H9 (cell line): ENCODE data around the gene THAP9. TPM values are rescaled to one million over a fixed set of nuclear protein-coding genes. Genes with fewer than 3 reads are reported as not detected.

Source experiments
- DNase-seq: peaks from one replicate; pipeline ENCODE4 v3.0.0-alpha.2; 2017
- H2AFZ ChIP-seq: one replicate; pipeline ENCODE4 v1.6.1; 2013; ENCODE audit warnings: mild to moderate bottlenecking, low read length, control low read depth, moderate library complexity
- H2AK5ac ChIP-seq: 2 replicates; pipeline ENCODE4 v1.6.1; 2013; ENCODE audit warnings: low read length, control low read depth, mixed read lengths; ENCODE audit not compliant: insufficient read length
- H2BK120ac ChIP-seq: one replicate; pipeline ENCODE4 v1.6.1; 2013; ENCODE audit warnings: low read depth, mild to moderate bottlenecking, low read length, control low read depth, inconsistent platforms; ENCODE audit not compliant: poor library complexity, severe bottlenecking
- H2BK12ac ChIP-seq: 2 replicates; pipeline ENCODE4 v1.6.1; 2013; ENCODE audit warnings: low read length, control low read depth, mixed read lengths, low read depth; ENCODE audit not compliant: insufficient read length
- H2BK15ac ChIP-seq: 2 replicates; pipeline ENCODE4 v1.6.1; 2013; ENCODE audit warnings: low read depth, low read length, control low read depth
- H2BK20ac ChIP-seq: one replicate; pipeline ENCODE4 v1.6.1; 2013; ENCODE audit warnings: low read depth, mild to moderate bottlenecking, low read length, control low read depth, inconsistent platforms; ENCODE audit not compliant: poor library complexity, severe bottlenecking
- H2BK5ac ChIP-seq: 2 replicates; pipeline ENCODE4 v1.6.1; 2013; ENCODE audit warnings: low read length, control low read depth, mixed read lengths; ENCODE audit not compliant: insufficient read length
- H3K14ac ChIP-seq: 2 replicates; pipeline ENCODE4 v1.6.1; 2013; ENCODE audit warnings: low read length, control low read depth; ENCODE audit not compliant: insufficient read depth
- H3K18ac ChIP-seq: 2 replicates; pipeline ENCODE4 v1.6.1; 2013; ENCODE audit warnings: low read depth, mild to moderate bottlenecking, mixed read lengths, low read length, control low read depth; ENCODE audit not compliant: insufficient read length
- H3K23ac ChIP-seq: 2 replicates; pipeline ENCODE4 v1.6.1; 2013; ENCODE audit warnings: low read length, control low read depth, mixed read lengths, low read depth; ENCODE audit not compliant: insufficient read length
- H3K23me2 ChIP-seq: 2 replicates; pipeline ENCODE4 v1.6.1; 2013; ENCODE audit warnings: low read depth, mild to moderate bottlenecking, mixed read lengths, low read length, control low read depth; ENCODE audit not compliant: insufficient read length, poor library complexity, severe bottlenecking
- H3K27ac ChIP-seq: 2 replicates; pipeline ENCODE4 v1.5.1; 2013; ENCODE audit warnings: low read length, control low read depth, mixed read lengths, low read depth; ENCODE audit not compliant: insufficient read length
- H3K27me3 ChIP-seq: 2 replicates; pipeline ENCODE4 v1.6.1; 2013; ENCODE audit warnings: low read length, control low read depth, inconsistent platforms; ENCODE audit not compliant: insufficient read depth
- H3K4ac ChIP-seq: 2 replicates; pipeline ENCODE4 v1.6.1; 2013; ENCODE audit warnings: low read depth, mild to moderate bottlenecking, control low read depth, inconsistent platforms, low read length, moderate library complexity
- H3K4me1 ChIP-seq: 2 replicates; pipeline ENCODE4 v1.6.1; 2013; ENCODE audit warnings: low read length, control low read depth, inconsistent platforms; ENCODE audit not compliant: insufficient read depth
- H3K4me2 ChIP-seq: 2 replicates; pipeline ENCODE4 v1.6.1; 2013; ENCODE audit warnings: low read length, control low read depth, mixed read lengths; ENCODE audit not compliant: insufficient read length, insufficient read depth
- H3K56ac ChIP-seq: 2 replicates; pipeline ENCODE4 v1.6.1; 2013; ENCODE audit warnings: low read depth, mild to moderate bottlenecking, mixed read lengths, low read length, control low read depth; ENCODE audit not compliant: insufficient read length
- H3K79me1 ChIP-seq: 2 replicates; pipeline ENCODE4 v1.6.1; 2013; ENCODE audit warnings: low read depth, mild to moderate bottlenecking, moderate library complexity, low read length, control low read depth, inconsistent platforms; ENCODE audit not compliant: insufficient read depth, poor library complexity, severe bottlenecking
- H3K79me2 ChIP-seq: 2 replicates; pipeline ENCODE4 v1.6.1; 2013; ENCODE audit warnings: low read length, control low read depth, inconsistent platforms; ENCODE audit not compliant: insufficient read depth
- H3K9ac ChIP-seq: 2 replicates; pipeline ENCODE4 v1.6.1; 2013; ENCODE audit warnings: low read length, control low read depth, mixed read lengths; ENCODE audit not compliant: insufficient read length; ENCODE audit errors: extremely low read depth
- H3K9me3 ChIP-seq: one replicate; pipeline ENCODE4 v1.6.1; 2013; ENCODE audit warnings: low read depth, low read length, inconsistent platforms; ENCODE audit not compliant: control insufficient read depth
- H3T11ph ChIP-seq: one replicate; pipeline ENCODE4 v1.6.1; 2013; ENCODE audit warnings: mild to moderate bottlenecking, low read length, control low read depth, inconsistent platforms
- H4K20me1 ChIP-seq: one replicate; pipeline ENCODE4 v1.6.1; 2013; ENCODE audit not compliant: control insufficient read depth, insufficient read length, insufficient read depth
- H4K5ac ChIP-seq: 2 replicates; pipeline ENCODE4 v1.6.1; 2013; ENCODE audit warnings: low read depth, mild to moderate bottlenecking, mixed read lengths, low read length, control low read depth; ENCODE audit not compliant: insufficient read length
- H4K8ac ChIP-seq: replicated peaks from 2 replicates; pipeline ENCODE4 v1.6.1; 2013; ENCODE audit warnings: low read length, control low read depth, mixed read lengths, low read depth; ENCODE audit not compliant: insufficient read length
- H4K91ac ChIP-seq: 2 replicates; pipeline ENCODE4 v1.6.1; 2013; ENCODE audit warnings: low read depth, mild to moderate bottlenecking, moderate library complexity, mixed read lengths, low read length, control low read depth; ENCODE audit not compliant: insufficient read length
- H3K27ac Mint-ChIP-seq, 3 experiments: 2 replicates in 2 of 3; 3 replicates in 1 of 3; pipeline ENCODE4 v1.8.0; 2020 to 2021; ENCODE audit warnings: mixed read lengths in 3 of 3, mild to moderate bottlenecking in 1 of 3, moderate library complexity in 1 of 3
- H3K27me3 Mint-ChIP-seq: 2 replicates; pipeline ENCODE4 v1.8.0; 2021; ENCODE audit warnings: low read depth, mild to moderate bottlenecking, moderate library complexity, mixed read lengths
- H3K36me3 Mint-ChIP-seq, 3 experiments: 2 replicates in 2 of 3; 3 replicates in 1 of 3; pipeline ENCODE4 v1.8.0; 2020 to 2021; ENCODE audit warnings: low read depth in 3 of 3, mixed read lengths in 3 of 3; ENCODE audit not compliant: insufficient read depth in 1 of 3
- H3K4me1 Mint-ChIP-seq, 2 experiments: 2 replicates each; pipeline ENCODE4 v1.8.0; 2020; ENCODE audit warnings: mixed read lengths in 2 of 2
- H3K4me3 Mint-ChIP-seq, 2 experiments: 2 replicates in 1 of 2; 3 replicates in 1 of 2; pipeline ENCODE4 v1.8.0; 2020 to 2021; ENCODE audit warnings: mild to moderate bottlenecking in 2 of 2, mixed read lengths in 2 of 2, moderate library complexity in 1 of 2
- H3K9me3 Mint-ChIP-seq, 2 experiments: 2 replicates in 1 of 2; 3 replicates in 1 of 2; pipeline ENCODE4 v1.8.0; 2020; ENCODE audit warnings: mild to moderate bottlenecking in 2 of 2, mixed read lengths in 2 of 2, moderate library complexity in 1 of 2
- CTCF ChIP-seq: fragments of 200-600 bp; sonication (generic); conservative IDR thresholded peaks from 3 replicates; pipeline ENCODE4 v1.8.0; 2021; ENCODE audit warnings: antibody characterized with exemption, mild to moderate bottlenecking
- WGBS: extraction: QIAGEN DNeasy Blood & Tissue Kit; methylation state at CpG from one replicate; pipeline ENCODE4 v1.1.7; 2013; ENCODE audit warnings: missing lambda C conversion rate, low lambda C conversion rate, mixed read lengths; ENCODE audit not compliant: insufficient read length; ENCODE audit errors: extremely low coverage; 5-methylcytosine and 5-hydroxymethylcytosine counted together
- total RNA-seq: library from RNA; stranded (reverse); gene quantifications from 2 replicates; pipeline ENCODE4 v1.2.1, GENCODE V29; 2021

The THAP9 gene
- total RNA-seq, 1 experiment from 2014 or later, result 14.8 TPM

DNA sequence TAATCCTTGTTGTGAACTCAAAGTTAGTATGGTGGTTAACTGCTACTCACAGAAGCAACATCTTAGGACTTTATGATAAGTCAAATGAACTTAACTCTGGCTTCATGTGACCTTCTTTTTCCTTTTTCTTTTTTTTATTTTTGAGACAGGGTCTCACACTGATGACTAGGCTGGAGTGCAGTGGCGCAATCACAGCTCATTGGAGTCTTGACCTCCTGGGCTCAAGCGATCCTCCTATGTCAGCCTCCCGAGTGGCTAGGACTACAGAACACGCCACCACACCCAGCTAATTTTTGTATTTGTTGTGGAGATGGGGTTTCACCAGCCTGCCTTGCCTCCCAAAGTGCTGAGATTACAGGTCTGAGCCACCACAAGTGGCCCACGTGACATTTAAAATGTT lies 32.0 kb upstream of the THAP9 start:
- Histone ChIP-seq H2AK5ac (no peak overlapping the region), H3K9ac (no peak overlapping the region), H3K4me2 (no peak overlapping the region), H2BK20ac (no peak overlapping the region), H3K27me3 (no peaks in the 10 kb centered on the region), H3K14ac (no peak overlapping the region), H3K23ac (no peak overlapping the region), H3K4ac (no peak overlapping the region), H2BK15ac (no peak overlapping the region), H4K20me1 (no peaks in the 10 kb centered on the region), H3K18ac (no peak overlapping the region), H3K79me2 (no peaks in the 10 kb centered on the region), H3K9me3 (no peaks in the 10 kb centered on the region), H3K27ac (no peak overlapping the region), H3K56ac (no peak overlapping the region), H2BK120ac (no peak overlapping the region), H2AFZ (no peak overlapping the region), H3K79me1 (no peaks in the 10 kb centered on the region), H4K8ac (no peak overlapping the region), H4K5ac (no peak overlapping the region), H2BK12ac (no peak overlapping the region), H3K4me1 (no peaks in the 10 kb centered on the region), H3T11ph (no peak overlapping the region), H3K23me2 (no peaks in the 10 kb centered on the region), H2BK5ac (no peak overlapping the region), H4K91ac (no peak overlapping the region)
- H3K4me3 Mint-ChIP-seq, result no peak overlapping the region
- TF ChIP-seq CTCF, result no peak
- H3K36me3 Mint-ChIP-seq, result peaks cover 30 to 86% (median 80%) of the 10 kb centered on the region in 3 experiments; a peak in 6 of 7 replicates
- no peak overlapping the region for H3K27ac Mint-ChIP-seq
- WGBS, result no CpG with 5 or more reads among the region's 5 CpGs
- H3K27me3 Mint-ChIP-seq, result no peaks in the 10 kb centered on the region
- no peak for DNase-seq
- H3K9me3 Mint-ChIP-seq, result no peaks in the 10 kb centered on the region
- no peaks in the 10 kb centered on the region for H3K4me1 Mint-ChIP-seq
